NT2/D1 (cell line): Measurements from ENCODE around the gene HSPBAP1.

Experiments used
- DNase-seq: peaks from one replicate; pipeline ENCODE4 v3.0.0-alpha.2; 2011; ENCODE audit warnings: low read depth, low spot score
- H3K27me3 ChIP-seq: 2 replicates; pipeline ENCODE4 v1.6.0; 2011; ENCODE audit warnings: mild to moderate bottlenecking; ENCODE audit not compliant: insufficient read length, insufficient read depth
- H3K36me3 ChIP-seq: 2 replicates; pipeline ENCODE4 v1.6.1; 2011; ENCODE audit warnings: mild to moderate bottlenecking, low read length, mixed read lengths; ENCODE audit not compliant: insufficient read depth, insufficient read length
- H3K4me1 ChIP-seq: 2 replicates; pipeline ENCODE4 v1.5.1; 2011; ENCODE audit not compliant: insufficient read depth, insufficient read length
- H3K4me3 ChIP-seq: 2 replicates; pipeline ENCODE4 v1.5.1; 2011; ENCODE audit warnings: low read depth; ENCODE audit not compliant: insufficient read length
- H3K9ac ChIP-seq: 2 replicates; pipeline ENCODE4 v1.6.0; 2011; ENCODE audit warnings: low read depth; ENCODE audit not compliant: insufficient read length
- H3K9me3 ChIP-seq: 2 replicates; pipeline ENCODE4 v1.5.1; 2011; ENCODE audit warnings: mild to moderate bottlenecking, low read length; ENCODE audit not compliant: insufficient read depth
- SUZ12 ChIP-seq: IDR thresholded peaks from 2 replicates; pipeline ENCODE4 v1.6.1; 2011; ENCODE audit not compliant: insufficient read length, insufficient read depth; ENCODE audit errors: extremely low read depth
- YY1 ChIP-seq: IDR thresholded peaks from 2 replicates; pipeline ENCODE4 v1.6.1; 2011; ENCODE audit not compliant: insufficient read length, insufficient read depth
- ZNF274 ChIP-seq: IDR thresholded peaks from 2 replicates; pipeline ENCODE4 v1.6.1; 2011; ENCODE audit warnings: mild to moderate bottlenecking, low read depth, low read length

The HSPBAP1 gene

DNA sequence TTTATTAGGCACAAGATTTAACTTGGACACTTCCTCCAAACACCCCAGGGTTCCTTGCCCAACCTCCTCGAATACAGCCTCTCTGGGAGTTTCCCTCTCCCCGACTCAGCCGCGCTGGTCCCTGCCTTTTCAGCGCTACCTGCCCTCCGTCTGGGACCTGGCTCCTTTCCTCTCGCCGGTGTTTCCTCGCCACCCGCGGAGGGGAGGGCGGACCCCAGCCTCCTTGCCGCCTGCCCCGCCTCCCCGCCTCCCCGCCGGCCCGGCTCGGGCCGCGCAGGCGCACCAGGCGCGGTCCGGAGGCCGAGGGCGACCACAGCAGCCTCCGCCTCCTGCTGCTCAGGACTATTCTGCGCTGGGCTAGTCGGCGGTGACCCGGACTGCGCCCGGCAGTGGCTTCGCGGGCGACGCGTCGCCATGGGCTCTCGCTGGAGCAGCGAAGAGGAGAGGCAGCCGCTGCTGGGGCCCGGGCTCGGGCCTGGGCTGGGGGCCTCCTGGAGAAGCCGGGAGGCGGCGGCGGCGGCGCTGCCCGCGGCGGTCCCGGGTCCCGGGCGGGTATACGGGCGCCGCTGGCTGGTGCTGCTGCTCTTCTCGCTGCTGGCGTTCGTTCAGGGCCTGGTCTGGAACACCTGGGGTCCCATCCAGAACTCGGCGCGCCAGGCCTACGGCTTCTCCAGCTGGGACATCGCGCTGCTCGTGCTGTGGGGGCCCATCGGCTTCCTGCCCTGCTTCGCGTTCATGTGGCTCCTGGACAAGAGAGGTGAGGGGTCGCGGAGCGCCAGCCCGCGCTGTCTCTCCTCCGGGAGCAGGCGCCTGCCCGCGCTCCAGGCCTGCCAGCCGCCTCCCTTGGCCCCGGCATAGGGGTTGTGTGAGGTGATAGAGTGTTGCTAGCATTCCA is 1.4 kb upstream of the HSPBAP1 start, which contains the start of gene SLC49A4:
Gene SLC49A4, plus strand, starts transcription at position 291 of the 895 bp plus-strand sequence. Its CDS starts 124 bp downstream, at position 415.
- Histone ChIP-seq H3K9ac (peak within 1 kb of the TSS; percentile 87), H3K36me3 (no peaks in the 10 kb centered on the region), H3K4me1 (no peaks in the 10 kb centered on the region), H3K9me3 (no peaks in the 10 kb centered on the region), H3K4me3 (peak within 1 kb of the TSS; percentile 82), H3K27me3 (peaks cover 20% of the 10 kb centered on the region)
- TF ChIP-seq SUZ12 (no peak), YY1 (no peak), ZNF274 (no peak)
- peak; percentile 67 for DNase-seq

DNA sequence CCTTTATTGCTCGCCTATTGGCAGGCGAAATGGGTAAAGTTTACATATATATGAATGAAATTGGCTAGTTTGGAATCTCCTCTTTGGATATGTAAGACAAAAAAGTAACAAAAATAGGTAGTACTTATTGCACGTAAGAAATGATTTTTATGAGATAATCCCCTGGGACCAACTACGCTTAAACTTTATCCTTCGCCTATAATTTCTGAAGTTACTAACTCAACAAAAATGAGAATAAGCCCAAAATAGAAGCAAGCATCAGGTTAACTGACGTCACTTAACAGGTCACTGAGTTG is 800 bp upstream of the HSPBAP1 start:
- Histone ChIP-seq H3K9ac (peak overlapping the region; percentile 87), H3K9me3 (no peaks in the 10 kb centered on the region), H3K36me3 (no peaks in the 10 kb centered on the region), H3K4me3 (peak overlapping the region; percentile 82), H3K27me3 (peaks cover 20% of the 10 kb centered on the region), H3K4me1 (no peaks in the 10 kb centered on the region)
- no peak for DNase-seq
- no peak for TF ChIP-seq ZNF274
- TF ChIP-seq YY1 = no peak
- TF ChIP-seq SUZ12 = no peak

DNA sequence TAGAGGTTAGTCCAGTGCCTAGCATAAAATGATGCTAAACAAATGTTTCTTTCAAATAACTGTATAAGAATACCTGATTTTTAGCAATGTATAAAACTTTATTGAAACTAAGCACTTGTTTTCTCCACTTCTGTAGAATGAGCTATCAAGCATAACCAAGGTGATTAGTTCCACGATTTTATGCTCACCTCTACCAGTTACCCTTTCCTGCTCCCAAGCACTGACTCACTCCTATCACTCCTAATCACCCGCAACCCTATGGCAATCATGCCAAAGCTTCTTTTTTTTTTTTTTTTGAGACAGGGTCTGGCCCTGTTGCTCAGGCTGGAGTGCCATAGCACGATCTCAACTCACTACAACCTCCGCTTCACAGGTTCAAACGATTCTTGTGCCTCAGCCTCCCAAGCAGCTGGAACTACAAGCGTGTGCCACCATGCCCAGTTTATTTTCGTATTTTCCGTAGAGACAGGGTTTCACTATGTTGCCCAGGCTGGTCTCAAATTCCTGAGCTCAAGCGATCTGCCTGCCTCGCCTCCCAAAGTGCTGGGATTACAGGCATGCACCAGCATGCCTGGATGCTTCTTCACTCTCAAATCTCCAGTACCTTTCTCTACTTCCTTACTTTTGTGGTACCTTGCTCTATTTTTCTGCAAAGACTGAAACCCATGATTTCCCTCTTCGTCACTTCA is 3.9 kb downstream of the HSPBAP1 start:
- no peak overlapping the region for H3K9ac ChIP-seq
- H3K4me3 ChIP-seq = no peak overlapping the region
- DNase-seq = no peak
- H3K36me3 ChIP-seq = no peaks in the 10 kb centered on the region
- H3K4me1 ChIP-seq = no peaks in the 10 kb centered on the region
- H3K9me3 ChIP-seq = no peaks in the 10 kb centered on the region
- TF ChIP-seq ZNF274 = no peak
- TF ChIP-seq YY1 = no peak
- no peak for TF ChIP-seq SUZ12
- H3K27me3 ChIP-seq = no peaks in the 10 kb centered on the region

- DNase-seq = no peak
- H3K4me1 ChIP-seq = no peaks in the 10 kb centered on the region
- no peaks in the 10 kb centered on the region for H3K36me3 ChIP-seq
- H3K9me3 ChIP-seq = no peaks in the 10 kb centered on the region
- no peak for TF ChIP-seq YY1
- TF ChIP-seq ZNF274 = no peak
- no peak for TF ChIP-seq SUZ12
- no peak overlapping the region for H3K9ac ChIP-seq
- no peaks in the 10 kb centered on the region for H3K27me3 ChIP-seq
- no peak overlapping the region for H3K4me3 ChIP-seq
Measured at GRCh38 chr3:122787872-122788271, 5.8 kb downstream of the HSPBAP1 start.

DNA sequence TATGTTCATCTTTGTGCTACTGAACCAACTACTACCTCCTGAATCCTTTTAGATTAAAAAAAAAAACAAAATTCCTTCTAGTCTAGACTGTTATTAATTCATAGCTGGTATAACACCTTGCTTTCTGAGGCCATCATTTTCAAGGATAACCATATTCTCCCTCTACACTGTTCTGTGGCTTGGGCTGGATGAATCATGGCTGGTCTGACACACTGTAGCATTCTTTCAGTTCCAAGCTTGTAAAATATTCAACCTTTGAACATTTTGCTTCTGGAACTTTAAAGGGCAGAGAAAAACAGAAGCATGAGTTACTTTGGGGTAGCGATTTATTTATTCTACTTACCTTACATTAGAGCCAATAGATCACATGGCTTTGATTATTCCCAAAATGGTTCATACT is 7.6 kb downstream of the HSPBAP1 start:
- H3K9me3 ChIP-seq = peaks cover 10% of the 10 kb centered on the region
- TF ChIP-seq SUZ12 = no peak
- TF ChIP-seq ZNF274 = no peak
- no peak for TF ChIP-seq YY1
- H3K9ac ChIP-seq = no peak overlapping the region
- no peak for DNase-seq
- H3K4me1 ChIP-seq = no peaks in the 10 kb centered on the region
- no peak overlapping the region for H3K4me3 ChIP-seq
- no peaks in the 10 kb centered on the region for H3K36me3 ChIP-seq
- H3K27me3 ChIP-seq = no peaks in the 10 kb centered on the region

GRCh38 chr3:122785231-122785630 is 8.4 kb downstream of the HSPBAP1 start:
- TF ChIP-seq ZNF274 (no peak), SUZ12 (no peak), YY1 (no peak)
- H3K4me3 ChIP-seq = no peak overlapping the region
- H3K4me1 ChIP-seq = no peaks in the 10 kb centered on the region
- H3K9ac ChIP-seq = no peak overlapping the region
- H3K36me3 ChIP-seq = no peaks in the 10 kb centered on the region
- DNase-seq = no peak
- peaks cover 10% of the 10 kb centered on the region for H3K9me3 ChIP-seq
- no peaks in the 10 kb centered on the region for H3K27me3 ChIP-seq

DNA sequence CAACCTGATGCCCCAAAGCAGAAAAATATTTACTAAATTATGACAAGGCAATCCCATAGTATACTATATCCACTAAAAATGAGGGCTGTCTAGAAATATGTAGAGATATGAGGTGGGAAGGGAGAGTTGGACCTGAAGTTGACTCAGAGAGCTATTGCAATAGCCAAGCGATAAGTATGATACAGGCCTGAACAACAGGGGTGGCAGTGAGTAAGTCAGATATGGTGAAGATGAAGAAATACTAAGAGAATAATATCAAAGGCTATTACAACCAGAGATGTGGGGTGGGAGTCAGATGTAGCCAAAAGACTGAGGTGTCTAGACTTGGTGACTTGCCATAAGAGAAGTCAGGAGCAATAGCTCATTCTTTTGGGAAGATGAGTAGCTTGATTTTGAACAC is 9.2 kb downstream of the HSPBAP1 start:
- no peak overlapping the region for H3K4me3 ChIP-seq
- DNase-seq = no peak
- no peak for TF ChIP-seq YY1
- no peak for TF ChIP-seq SUZ12
- TF ChIP-seq ZNF274 = no peak
- peaks cover 10% of the 10 kb centered on the region for H3K9me3 ChIP-seq
- no peaks in the 10 kb centered on the region for H3K36me3 ChIP-seq
- no peaks in the 10 kb centered on the region for H3K27me3 ChIP-seq
- H3K9ac ChIP-seq = no peak overlapping the region
- H3K4me1 ChIP-seq = no peaks in the 10 kb centered on the region
